Esophagus squamous epithelium (tissue), 4 donors: ENCODE measurements around the gene SACM1L.

Experiments
- CTCF ChIP-seq, 6 experiments: fragments of 450-650 bp in 4 of 6; fragments of 200-600 bp in 2 of 6; sonication (generic) in 2 of 6; IDR thresholded peaks; one replicate each; pipeline ENCODE4 v1.5.1; 2016 to 2019; ENCODE audit warnings: antibody characterized with exemption in 6 of 6, mild to moderate bottlenecking in 4 of 6, moderate library complexity in 4 of 6
- POLR2A ChIP-seq, 4 donors: fragments of 450-650 bp; IDR thresholded peaks; one replicate each; pipeline ENCODE4 v1.6.1; 2017; ENCODE audit warnings: antibody characterized with exemption in 4 of 4, mild to moderate bottlenecking in 4 of 4, moderate library complexity in 3 of 4

- no peak for TF ChIP-seq CTCF (IDR thresholded peaks at IDR 0.05)
- no peak for TF ChIP-seq POLR2A (IDR thresholded peaks at IDR 0.05)
Observed at GRCh38 chr3:45724911-45725310, 35.7 kb downstream of the SACM1L start.
